Measurements from ENCODE around the gene HDAC4. TPM values are rescaled to one million over a fixed set of nuclear protein-coding genes. Genes with fewer than 3 reads are reported as not detected.

HDAC4 gene
- total RNA-seq, 2 donors from 2014 or later: 9.3 to 139 TPM

- no peaks in the 10 kb centered on the region for H3K4me1 ChIP-seq
- H3K27ac ChIP-seq: no peak overlapping the region
- no peak for ATAC-seq
- DNase-seq: peak in 1 of 4 donors; percentile 8
- H3K27me3 ChIP-seq: no peaks in the 10 kb centered on the region
- 94 to 95% methylated on average over 8 to 12 of the region's 12 CpGs for WGBS, 2 donors
- TF ChIP-seq CTCF (IDR thresholded peaks at IDR 0.05) (no peak), POLR2A (IDR thresholded peaks at IDR 0.05) (no peak)
- intact Hi-C loops (cut with DNase I): no loop called here
- H3K9me3 ChIP-seq: no peaks in the 10 kb centered on the region
- H3K36me3 ChIP-seq (replicated peaks in 1 of 2; ENCODE audit: insufficient read depth in 1 of 2, low read depth in 2 of 2): peaks cover 0 to 2% of the 10 kb centered on the region in 2 donors
- no peak overlapping the region for H3K4me3 ChIP-seq
These were observed 212.3 kb downstream of the HDAC4 start for GRCh38 chr2:239188536-239188935.

- ATAC-seq: no peak
- intact Hi-C loops (cut with DNase I): no loop called here
- peaks cover 0 to 2% of the 10 kb centered on the region in 2 donors for H3K36me3 ChIP-seq (replicated peaks in 1 of 2; ENCODE audit: insufficient read depth in 1 of 2, low read depth in 2 of 2)
- no peak for TF ChIP-seq POLR2A (IDR thresholded peaks at IDR 0.05)
- TF ChIP-seq CTCF (IDR thresholded peaks at IDR 0.05): no peak
- no peak overlapping the region for H3K27ac ChIP-seq
- H3K27me3 ChIP-seq: no peaks in the 10 kb centered on the region
- H3K9me3 ChIP-seq: no peaks in the 10 kb centered on the region
- no peak overlapping the region for H3K4me3 ChIP-seq
- H3K4me1 ChIP-seq: no peaks in the 10 kb centered on the region
- DNase-seq: peak in 1 of 4 donors; percentile 3
- WGBS, 2 donors: 87 to 91% methylated on average over 12 to 15 of the region's 15 CpGs
These were observed 213.2 kb downstream of the HDAC4 start for GRCh38 chr2:239187464-239188253.

GRCh38 chr2:239186516-239187357 lies 214.1 kb downstream of the HDAC4 start:
- H3K4me1 ChIP-seq: no peaks in the 10 kb centered on the region
- DNase-seq: peak in 1 of 4 donors; percentile 5
- WGBS, 2 donors: 91 to 96% methylated on average over 20 of the region's 20 CpGs
- H3K27ac ChIP-seq: no peak overlapping the region
- no peaks in the 10 kb centered on the region for H3K27me3 ChIP-seq
- TF ChIP-seq CTCF (IDR thresholded peaks at IDR 0.05) (no peak), POLR2A (IDR thresholded peaks at IDR 0.05) (no peak)
- H3K4me3 ChIP-seq: no peak overlapping the region
- peaks cover 0 to 2% of the 10 kb centered on the region in 2 donors for H3K36me3 ChIP-seq (replicated peaks in 1 of 2; ENCODE audit: insufficient read depth in 1 of 2, low read depth in 2 of 2)
- intact Hi-C loops (cut with DNase I): no loop called here
- no peak for ATAC-seq
- H3K9me3 ChIP-seq: no peaks in the 10 kb centered on the region

- Histone ChIP-seq H3K4me1 (no peaks in the 10 kb centered on the region), H3K9me3 (no peaks in the 10 kb centered on the region), H3K36me3 (replicated peaks in 1 of 2; ENCODE audit: insufficient read depth in 1 of 2, low read depth in 2 of 2) (peaks cover 0 to 2% of the 10 kb centered on the region in 2 donors), H3K27ac (no peak overlapping the region), H3K27me3 (no peaks in the 10 kb centered on the region), H3K4me3 (no peak overlapping the region)
- intact Hi-C loops (cut with DNase I): no loop called here
- WGBS, 2 donors: 87 to 93% methylated on average over 11 to 13 of the region's 14 CpGs
- no peak for TF ChIP-seq POLR2A (IDR thresholded peaks at IDR 0.05)
- no peak for TF ChIP-seq CTCF (IDR thresholded peaks at IDR 0.05)
- ATAC-seq (no peak), DNase-seq (peak in 2 of 4 donors; percentile 5 to 6)
These were observed 215.6 kb downstream of the HDAC4 start for GRCh38 chr2:239184968-239185903.
